ENCODE data around the gene SGO2. TPM values are rescaled to one million over a fixed set of nuclear protein-coding genes. Genes with fewer than 3 reads are reported as not detected.
"Not testable (repeated sequence)": the region's sequence is repeated elsewhere in the genome, so short reads cannot be mapped to it uniquely, and the experiment has no call there.

SGO2 gene
- polyA plus RNA-seq, 3 donors = 0.40 to 1.5 (median 0.82) TPM

GRCh38 chr2:200586644-200586975 lies 60.6 kb downstream of the SGO2 start:
- 35 to 50% (median 40%) methylated on average over 9 of the region's 9 CpGs for WGBS, 3 donors
- H3K27ac ChIP-seq (ENCODE audit: low read depth, low read length) = no peak overlapping the region

DNA sequence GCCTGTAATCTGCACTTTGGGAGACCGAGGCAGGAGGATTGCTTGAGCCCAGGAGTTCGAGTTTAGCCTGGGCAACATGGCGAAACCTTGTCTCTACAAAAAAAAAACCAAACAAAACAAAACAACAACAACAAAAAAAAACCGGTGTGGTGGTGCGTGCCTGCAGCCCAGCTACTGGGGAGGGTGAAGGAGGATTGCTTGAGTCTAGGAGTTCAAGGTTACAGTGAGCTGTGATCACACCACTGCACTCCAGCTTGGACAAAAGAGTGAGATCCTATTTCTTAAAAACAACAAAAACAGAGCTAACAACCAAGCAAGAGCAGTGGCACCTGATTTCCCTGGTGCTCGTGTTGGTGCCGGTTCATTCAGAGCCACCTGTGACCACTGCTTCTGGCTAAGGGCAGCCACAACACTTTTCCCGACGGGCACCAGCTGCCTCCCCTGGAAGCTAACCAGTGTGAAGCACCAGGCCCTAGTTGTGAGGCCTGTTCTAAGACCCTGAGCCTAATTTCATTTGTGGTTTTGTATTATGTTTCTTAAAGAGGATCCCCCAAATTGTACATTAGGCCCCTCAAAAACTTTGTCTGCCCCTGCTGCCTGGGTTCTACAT lies 61.1 kb downstream of the SGO2 start:
- no peak overlapping the region for H3K27ac ChIP-seq (ENCODE audit: low read depth, low read length)
- 53 to 88% (median 84%) methylated on average over 9 of the region's 9 CpGs for WGBS, 3 donors

DNA sequence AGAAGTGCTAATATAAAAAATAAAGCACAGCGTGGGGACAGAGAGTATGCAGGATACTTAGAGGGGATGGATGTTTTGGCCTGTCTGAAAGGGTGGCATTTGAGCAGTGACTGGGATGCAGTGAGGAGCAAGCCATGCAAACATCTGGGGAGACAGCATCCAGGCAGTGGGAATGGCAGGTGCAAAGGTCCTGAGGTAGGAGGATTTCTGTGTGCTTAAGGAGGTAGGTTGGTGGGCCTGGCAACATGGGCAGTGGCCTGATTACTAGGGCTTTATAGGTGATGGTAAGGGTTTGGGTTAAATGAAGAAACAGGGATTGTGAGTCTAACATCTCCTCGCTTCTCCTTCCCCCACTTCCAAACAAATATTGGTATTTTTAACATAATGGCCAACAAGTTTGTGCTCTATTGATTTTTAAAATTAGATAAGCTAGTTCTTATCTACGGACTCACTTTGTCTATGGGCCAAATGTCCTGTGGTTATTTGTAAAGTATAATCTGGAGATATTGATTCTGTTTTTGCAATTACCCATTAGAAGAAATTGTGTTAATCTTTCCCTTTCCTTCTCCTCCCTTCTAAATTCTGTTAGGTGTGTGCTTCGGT lies 62.2 kb downstream of the SGO2 start:
- 32 to 85% (median 85%) methylated on average over 4 of the region's 4 CpGs for WGBS, 3 donors
- no peak overlapping the region for H3K27ac ChIP-seq (ENCODE audit: low read depth, low read length)

- H3K27ac ChIP-seq (ENCODE audit: low read depth, low read length) = no peak overlapping the region
Measured at GRCh38 chr2:200590090-200590489, 64.1 kb downstream of the SGO2 start.

GRCh38 chr2:200591308-200591707 lies 65.3 kb downstream of the SGO2 start:
- 77 to 86% (median 86%) methylated on average over 5 of the region's 5 CpGs for WGBS, 3 donors
- no peak overlapping the region for H3K27ac ChIP-seq (ENCODE audit: low read depth, low read length)

DNA sequence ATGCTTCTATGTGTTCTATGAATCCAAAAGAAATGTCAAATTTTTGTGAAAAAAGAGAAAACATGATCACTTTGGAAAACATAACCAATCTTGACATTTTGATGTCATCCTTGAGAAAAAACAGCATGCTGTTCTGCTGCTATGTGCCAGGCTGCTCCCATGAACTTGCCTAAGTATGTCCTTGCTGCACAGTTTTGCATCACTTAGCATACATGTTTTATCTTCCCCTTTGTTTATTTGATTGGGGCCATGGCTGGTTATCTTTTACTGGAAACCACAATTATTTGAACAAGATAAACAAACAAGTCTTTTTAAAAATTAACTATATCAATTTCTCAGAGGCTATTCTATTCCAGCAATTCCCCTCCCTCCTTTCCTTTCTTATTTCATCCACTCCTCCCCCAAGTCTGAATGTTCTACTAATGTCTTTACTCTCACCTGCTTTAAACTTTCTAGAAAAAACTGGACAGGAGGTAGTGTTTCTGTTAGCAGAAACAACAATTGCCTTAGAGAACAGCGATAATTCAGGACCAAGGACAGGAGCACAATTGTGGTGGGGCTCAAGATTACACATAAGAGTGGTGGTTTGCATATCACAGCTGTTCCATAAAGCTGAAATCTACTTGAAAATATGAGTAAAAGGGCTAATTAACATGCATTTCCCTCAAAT lies 66.5 kb downstream of the SGO2 start:
- WGBS, 3 donors = 35 to 86% (median 68%) methylated on average over 1 of the region's 1 CpG
- no peak overlapping the region for H3K27ac ChIP-seq (ENCODE audit: low read depth, low read length)

DNA sequence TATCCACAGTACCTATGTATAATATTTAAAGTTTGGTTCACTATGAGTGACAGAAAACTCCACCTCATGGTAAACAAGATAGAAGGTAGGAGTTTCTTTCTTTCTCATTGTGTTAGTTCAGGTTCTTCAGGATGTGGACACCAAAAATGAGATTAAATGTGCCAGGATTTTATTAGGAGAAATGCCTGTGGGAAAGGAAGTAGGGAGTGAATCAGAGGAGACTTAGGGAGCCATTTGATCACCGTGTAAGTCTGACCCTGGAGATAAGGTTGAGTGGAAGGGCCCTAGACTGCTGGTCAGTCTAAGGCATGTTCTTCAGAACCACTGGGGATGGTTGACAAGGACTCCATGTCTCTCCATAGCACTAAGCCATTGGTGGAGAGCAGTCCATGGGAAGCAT lies 67.9 kb downstream of the SGO2 start:
- 17 to 67% (median 60%) methylated on average over 1 of the region's 1 CpG for WGBS, 3 donors
- H3K27ac ChIP-seq (ENCODE audit: low read depth, low read length) = no peak overlapping the region

- no peak overlapping the region for H3K27ac ChIP-seq (ENCODE audit: low read depth, low read length)
- WGBS, 3 donors = 56 to 78% (median 59%) methylated on average over 3 of the region's 3 CpGs
Measured at GRCh38 chr2:200595913-200596312, 69.9 kb downstream of the SGO2 start.

DNA sequence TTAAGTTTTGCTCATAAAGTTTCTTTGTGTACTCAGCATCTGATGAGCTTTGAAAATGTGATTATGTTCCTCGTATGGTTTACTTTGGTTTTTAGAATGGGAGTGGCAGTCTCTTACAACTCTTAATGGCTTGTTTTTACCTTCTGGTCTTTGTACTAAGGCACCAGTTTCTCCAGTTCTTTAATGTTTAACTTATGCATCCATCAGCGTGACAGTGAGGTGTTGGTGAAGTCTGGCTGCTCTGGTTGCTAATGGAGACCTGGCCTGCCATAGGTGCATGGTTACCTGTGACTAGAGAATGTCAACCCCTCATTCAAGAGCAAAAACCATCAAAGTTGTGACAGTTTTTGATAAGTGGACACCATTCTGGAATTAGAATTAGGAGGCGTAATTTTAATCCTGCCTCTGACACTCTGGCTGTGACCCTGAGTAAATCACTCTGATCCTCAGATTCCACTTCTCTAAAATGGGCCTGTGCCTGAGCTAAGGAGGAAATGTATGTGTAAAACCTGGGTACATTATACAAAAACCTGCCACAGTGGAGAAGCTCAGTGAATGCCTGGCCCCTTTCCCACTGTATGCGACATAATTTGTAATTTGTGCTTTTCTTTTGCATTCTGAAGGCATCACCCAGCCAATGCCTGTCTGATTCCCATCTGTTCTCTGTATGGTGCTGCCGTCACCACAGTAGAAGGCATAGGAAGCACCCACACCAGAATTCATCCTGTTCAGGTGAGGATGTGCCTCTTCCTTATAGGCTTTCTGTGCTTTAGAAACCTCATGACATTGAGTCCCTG lies 71.0 kb downstream of the SGO2 start:
- 64 to 84% (median 72%) methylated on average over 5 of the region's 5 CpGs for WGBS, 3 donors
- H3K27ac ChIP-seq (ENCODE audit: low read depth, low read length) = no peak overlapping the region

- 81 to 86% (median 83%) methylated on average over 3 of the region's 3 CpGs for WGBS, 3 donors
Measured at GRCh38 chr2:200599206-200599605, 73.2 kb downstream of the SGO2 start.

DNA sequence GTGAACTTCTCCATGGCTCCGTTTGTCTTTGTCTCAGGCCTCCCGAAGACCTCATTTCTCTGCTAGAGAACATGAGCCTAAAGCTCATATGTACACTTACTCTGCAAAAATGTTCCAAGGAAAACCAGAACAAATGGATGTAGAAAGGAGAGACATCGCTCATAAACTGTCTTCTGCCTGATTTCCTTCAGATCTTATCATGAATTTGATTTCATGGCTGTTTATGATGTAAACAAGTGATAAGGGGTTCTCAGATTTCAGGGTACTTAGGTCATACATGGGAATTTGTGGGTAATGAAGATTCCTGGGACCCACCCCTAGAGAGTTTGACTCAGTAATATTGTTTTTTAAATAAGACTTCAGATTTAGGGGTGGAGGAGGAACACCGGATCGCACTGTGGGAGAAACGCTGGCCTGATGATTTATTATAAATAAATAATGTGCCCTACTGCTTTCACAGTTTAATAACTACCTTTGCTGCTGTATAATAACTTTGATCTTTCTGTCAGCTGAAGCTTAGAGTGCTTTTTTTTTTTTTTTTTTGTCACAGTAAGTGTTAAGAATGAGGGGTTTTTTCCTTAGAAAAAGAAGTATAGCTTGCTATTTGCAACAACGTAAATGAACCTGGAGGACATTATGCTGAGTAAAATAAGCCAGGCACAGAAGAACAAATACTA lies 74.7 kb downstream of the SGO2 start:
- WGBS, 3 donors = 63 to 71% (median 67%) methylated on average over 7 of the region's 7 CpGs
- H3K27ac ChIP-seq (ENCODE audit: low read depth, low read length) = no peak overlapping the region

More at GRCh38 chr2:200599206-200599605, 73.2 kb downstream of the SGO2 start:
- H3K27ac ChIP-seq (ENCODE audit: low read depth, low read length) = no peak overlapping the region

DNA sequence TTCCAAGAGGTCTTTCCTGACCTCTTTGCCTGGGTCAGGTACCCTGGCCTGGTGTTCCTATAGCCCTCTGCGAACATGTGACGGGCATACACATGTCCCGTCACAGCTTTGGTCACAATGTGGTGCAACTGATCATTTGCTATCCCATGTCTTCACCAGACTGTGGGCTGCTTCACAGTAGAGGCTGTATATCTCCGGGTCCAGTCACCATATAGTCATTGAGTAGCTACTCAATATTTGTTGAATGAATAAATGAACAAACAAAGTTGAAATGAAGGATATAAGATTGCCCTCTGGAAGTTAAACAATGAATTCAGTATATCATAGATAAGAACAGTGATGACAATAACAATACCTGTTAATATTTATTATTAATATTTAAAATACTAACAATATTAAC lies 76.6 kb downstream of the SGO2 start:
- 92 to 95% (median 93%) methylated on average over 4 of the region's 4 CpGs for whole genome bisulfite sequencing, 3 donors
- no peak overlapping the region for H3K27ac ChIP-seq (ENCODE audit: low read depth, low read length)

DNA sequence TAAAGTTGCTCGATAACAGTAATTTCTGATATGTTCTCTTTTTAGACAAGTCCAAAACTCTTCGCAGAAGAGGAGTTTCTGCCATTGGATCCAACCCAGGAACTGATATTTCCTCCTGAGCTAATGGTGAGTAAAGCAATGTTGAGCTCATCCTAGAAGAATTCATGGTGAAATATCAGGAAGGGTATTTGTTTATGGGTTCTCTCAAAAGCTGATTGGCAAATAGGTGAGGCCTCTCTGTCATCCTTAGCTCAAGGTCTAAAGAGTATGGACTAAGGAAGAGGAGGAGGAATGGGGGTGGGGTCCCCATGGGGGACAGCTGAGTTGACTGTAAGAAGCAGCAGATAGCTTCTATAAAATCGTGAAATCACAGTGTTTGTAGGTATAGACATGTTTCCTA lies 78.0 kb downstream of the SGO2 start:
- no peak overlapping the region for H3K27ac ChIP-seq (ENCODE audit: low read depth, low read length)
- WGBS, 3 donors = 63 to 85% (median 68%) methylated on average over 3 of the region's 3 CpGs

GRCh38 chr2:200604571-200605255 lies 78.7 kb downstream of the SGO2 start:
- H3K27ac ChIP-seq (ENCODE audit: low read depth, low read length) = no peak overlapping the region
- WGBS, 3 donors = 41 to 75% (median 59%) methylated on average over 5 of the region's 5 CpGs

- no peak overlapping the region for H3K27ac ChIP-seq (ENCODE audit: low read depth, low read length)
- WGBS, 3 donors = 57 to 75% (median 62%) methylated on average over 3 of the region's 3 CpGs
Measured at GRCh38 chr2:200608341-200609027, 82.5 kb downstream of the SGO2 start.

- no peak overlapping the region for H3K27ac ChIP-seq (ENCODE audit: low read depth, low read length)
Measured at GRCh38 chr2:200609028-200609614, 83.1 kb downstream of the SGO2 start.

DNA sequence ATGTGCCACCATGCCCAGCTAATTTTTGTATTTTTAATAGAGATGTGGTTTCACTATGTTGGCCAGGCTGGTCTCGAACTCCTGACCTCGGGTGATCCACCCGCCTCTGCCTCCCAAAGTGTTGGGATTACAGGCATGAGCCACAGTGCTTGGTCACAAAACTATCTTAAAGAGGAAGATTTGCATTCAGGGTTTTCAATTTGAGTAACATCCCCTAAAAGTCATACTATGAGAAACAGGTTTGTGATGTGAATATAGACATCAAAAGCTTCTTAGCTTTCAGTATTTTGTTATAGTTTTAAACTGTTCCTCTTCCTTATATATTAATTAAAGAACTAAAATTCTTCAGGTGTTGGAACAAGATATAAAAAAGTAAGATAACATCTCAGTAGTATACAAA lies 84.2 kb downstream of the SGO2 start:
- WGBS, 3 donors = 86 to 99% (median 96%) methylated on average over 3 of the region's 3 CpGs

More for the DNA sequence above, 84.2 kb downstream of the SGO2 start:
- not testable (repeated sequence) for H3K27ac ChIP-seq (ENCODE audit: low read depth, low read length)

All from adipose tissue (tissue), 3 donors.